ENCODE results near the gene TMEM140. TPM values are rescaled to one million over a fixed set of nuclear protein-coding genes. Genes with fewer than 3 reads are reported as not detected.
A peak's percentile ranks its signal among the peaks of the same experiment; 100 is the strongest.
"Not testable (repeated sequence)": the region's sequence is repeated elsewhere in the genome, so short reads cannot be mapped to it uniquely, and the experiment has no call there.

The TMEM140 gene
- 38.0 TPM for total RNA-seq

DNA sequence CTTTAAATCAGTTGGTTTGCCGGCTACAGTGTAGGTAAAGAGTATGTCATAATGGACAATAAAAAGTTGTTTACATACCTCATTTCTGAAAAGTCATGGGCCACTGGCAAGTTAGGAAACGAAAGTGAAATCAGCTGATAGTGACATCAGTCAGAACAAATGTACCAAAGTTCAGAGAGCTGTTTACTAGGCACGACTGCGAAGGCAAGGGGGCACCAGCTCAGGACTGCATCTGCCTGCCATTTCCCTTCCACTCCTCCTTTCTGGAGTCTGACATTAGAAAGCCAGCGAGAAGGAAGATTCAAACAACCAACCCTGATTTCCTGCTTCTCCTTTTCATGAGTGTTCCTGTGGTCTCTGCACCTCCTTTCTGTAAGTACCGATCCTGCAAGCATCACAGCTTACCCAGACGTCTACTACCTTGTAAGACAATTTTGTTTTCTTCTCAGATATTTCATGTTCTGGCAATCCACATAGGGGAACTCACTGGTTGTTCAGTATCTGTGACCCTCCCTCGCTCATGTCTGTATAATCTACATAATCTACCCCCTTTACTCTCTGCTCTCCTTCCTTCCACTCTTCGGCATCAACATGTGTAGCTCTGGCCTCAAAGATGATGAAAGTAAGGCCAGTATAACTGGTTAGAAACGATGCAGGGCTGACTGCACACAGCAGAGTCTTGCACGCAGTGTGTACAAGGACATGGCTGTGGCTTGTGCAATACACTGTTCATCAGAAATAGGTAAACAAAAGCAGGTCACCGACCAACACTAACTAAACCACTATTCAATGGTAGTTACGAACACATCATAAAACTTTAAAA is at the start of gene TMEM140:
TMEM140 (plus strand) TSS at position 174 of the 823 bp plus-strand sequence. CDS start 16,370 bp downstream, outside the sequence.
- DNase-seq (ENCODE audit: low read depth in 2 of 3, low spot score in 2 of 3), result peak; percentile 61 to 90 (median 76)

DNA sequence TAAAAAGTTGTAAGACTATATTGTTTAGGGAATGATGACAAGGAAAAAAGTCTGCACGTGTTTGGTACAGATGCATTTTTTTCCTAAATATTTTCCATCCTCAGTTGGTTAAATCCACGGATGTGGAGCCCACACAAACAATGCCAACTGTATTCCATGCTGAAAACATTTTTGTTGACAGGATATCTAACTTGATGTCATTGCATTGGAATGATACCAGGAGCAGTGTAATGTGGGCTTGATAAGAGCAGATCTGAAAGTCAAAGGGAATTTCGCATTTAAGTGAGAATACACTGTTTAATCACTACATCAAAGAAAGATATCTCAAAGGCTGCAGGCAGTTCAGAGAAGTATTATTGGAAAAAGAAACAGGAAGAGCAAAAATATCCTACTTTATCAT is 49.5 kb upstream of the TMEM140 start:
- DNase-seq (ENCODE audit: low read depth in 2 of 3, low spot score in 2 of 3), result no peak

DNA sequence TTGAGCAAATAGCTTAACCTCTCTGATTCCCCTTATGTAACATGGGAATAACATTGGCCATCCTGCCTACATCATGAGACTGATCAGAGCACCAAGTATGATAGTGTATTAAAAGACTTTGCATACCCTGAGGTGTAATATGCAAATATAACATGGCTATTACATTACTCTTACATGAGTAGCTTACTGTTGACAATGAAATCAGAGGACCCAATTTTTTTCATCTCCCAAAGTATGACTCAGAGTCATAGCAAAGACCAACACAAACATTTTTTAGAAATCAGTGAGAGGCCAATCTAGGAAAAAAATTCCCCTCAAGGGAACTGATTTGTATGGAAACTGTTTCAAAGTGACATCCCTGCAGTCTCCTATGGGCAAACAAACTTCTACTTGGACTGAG is 47.0 kb upstream of the TMEM140 start:
- no peak for DNase-seq (ENCODE audit: low read depth in 2 of 3, low spot score in 2 of 3)

DNA sequence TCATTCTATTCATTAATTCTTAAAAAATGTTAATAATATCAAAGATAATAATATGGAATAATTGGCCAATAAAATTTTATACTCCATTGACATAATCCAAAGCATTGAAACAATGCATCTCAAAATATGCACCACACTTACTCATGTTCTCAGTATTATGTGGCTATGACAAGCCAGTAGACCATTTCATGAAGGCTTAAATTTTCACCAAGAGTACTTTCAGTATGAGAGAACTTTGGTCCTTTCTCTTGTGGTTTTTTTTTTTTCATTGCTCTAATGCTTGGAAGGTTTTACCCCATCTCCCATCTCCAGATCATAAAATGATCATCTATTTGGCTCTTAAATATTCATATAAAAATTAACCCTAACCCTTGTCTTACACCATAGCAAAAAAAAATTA is 45.5 kb upstream of the TMEM140 start:
- no peak for DNase-seq (ENCODE audit: low read depth in 2 of 3, low spot score in 2 of 3)

DNA sequence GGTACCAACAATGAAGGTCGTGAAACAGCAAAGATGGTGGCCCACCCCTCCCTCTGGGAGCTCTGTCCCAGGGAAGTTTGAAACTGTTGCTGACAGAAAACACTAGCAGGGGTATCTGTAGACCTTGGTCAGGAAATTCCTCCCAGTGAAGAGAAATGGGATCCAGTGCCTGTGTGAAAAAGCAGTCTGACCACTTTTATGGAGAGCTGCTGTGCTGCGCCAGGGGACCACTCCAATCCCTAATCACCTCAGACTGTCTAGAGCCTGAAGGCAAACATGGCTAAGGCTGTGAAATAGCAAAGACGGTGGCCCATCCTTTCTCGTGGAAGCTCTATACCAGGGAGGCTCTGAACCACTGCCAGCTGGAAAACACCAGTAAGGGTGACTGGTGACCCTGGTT is 38.3 kb upstream of the TMEM140 start:
- no peak for DNase-seq (ENCODE audit: low read depth in 2 of 3, low spot score in 2 of 3)

DNA sequence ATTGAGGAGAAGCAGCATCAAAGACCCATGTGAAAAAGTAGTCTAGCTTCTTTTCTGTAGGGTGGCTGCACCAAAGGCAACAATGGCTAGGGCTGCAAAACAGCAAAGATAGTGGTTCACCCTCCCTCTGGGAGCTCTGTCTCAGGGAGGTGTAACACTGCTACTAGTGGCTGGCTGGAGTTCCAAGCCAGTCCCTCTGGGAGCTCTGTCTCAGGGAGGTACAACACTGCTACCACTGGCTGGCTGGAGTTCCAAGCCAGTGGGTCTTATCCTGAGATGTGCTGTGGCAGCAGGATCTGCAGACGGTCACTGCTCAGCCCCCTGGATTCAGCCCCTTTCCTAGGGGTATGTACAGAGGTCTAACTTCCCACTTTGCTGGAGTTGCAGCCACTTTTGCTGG is 37.9 kb upstream of the TMEM140 start:
- no peak for DNase-seq (ENCODE audit: low read depth in 2 of 3, low spot score in 2 of 3)

DNA sequence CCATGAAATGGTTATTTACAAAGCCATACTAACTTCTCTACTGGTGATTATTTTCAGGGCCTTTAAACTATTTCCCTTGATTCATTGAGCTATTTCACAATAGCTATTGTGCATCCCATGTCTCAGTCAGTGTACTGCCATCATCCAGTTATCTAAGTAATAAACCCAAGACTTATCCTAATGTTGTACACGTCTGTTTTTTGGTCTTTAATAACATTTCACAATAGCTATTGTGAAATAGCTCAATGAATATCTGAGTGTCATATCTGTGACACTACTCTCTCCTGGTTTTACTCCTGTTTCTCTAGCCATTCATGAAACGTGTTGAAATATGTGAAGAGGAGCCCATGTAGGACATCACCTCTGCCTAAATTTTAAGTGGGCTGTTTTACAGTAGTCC is 36.5 kb upstream of the TMEM140 start:
- no peak for DNase-seq (ENCODE audit: low read depth in 2 of 3, low spot score in 2 of 3)

DNA sequence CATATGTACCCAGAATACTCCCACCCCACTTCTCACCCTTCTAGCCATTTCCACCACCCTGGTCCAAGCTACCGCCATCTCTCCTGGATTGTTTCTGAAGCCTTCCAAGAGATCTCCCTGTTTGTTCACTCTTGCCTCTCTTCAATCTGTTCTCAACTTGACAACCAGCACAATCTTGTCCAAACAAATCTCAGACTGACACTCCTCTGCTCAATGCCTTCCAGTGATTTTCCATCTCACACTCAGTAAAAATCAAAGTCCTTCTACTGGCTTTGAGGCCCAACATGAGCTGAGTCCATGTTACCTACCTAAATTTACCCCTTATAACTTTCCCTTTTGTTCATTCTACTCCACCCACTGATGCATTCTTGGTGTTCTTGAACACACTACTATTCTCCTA is 33.2 kb upstream of the TMEM140 start:
- no peak for DNase-seq (ENCODE audit: low read depth in 2 of 3, low spot score in 2 of 3)

DNA sequence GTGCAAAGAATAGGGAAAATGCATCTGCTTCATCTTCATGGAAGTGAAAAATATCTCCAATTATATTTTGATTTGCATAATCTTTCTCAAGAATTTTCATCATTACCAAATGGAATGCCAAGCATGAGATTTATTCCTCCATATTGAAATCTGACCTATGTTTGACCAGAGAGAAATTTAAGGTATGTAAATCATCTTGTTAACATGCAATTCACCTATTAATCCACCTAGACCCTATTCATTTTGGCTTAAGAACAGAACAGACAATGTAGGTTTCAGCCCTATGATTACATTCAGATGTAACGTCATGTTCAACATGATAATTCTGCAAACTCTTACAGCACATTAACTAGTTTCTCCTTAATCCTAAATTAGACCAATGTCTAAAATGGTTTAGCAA is 30.8 kb upstream of the TMEM140 start:
- DNase-seq (ENCODE audit: low read depth in 2 of 3, low spot score in 2 of 3), result no peak

DNA sequence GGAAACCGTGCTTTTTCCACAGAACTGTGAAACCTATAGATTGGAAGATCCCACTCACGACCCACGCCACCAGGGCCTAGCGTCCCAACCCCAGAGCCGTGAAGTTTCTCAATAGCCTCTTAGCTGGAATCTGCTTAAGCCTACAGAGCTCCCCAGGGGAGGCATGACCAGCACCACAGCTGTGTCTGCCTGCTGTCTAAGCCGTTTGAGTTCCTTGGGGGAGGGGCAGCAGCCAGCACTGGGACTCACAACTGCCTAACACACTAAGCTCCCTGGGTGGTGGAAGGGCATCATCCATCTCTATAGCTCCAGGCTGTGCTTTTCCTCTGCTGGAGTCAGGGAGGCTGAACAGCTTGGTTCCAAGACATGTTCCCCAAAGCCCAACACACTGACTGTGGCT is 26.0 kb upstream of the TMEM140 start:
- no peak for DNase-seq (ENCODE audit: low read depth in 2 of 3, low spot score in 2 of 3)

DNA sequence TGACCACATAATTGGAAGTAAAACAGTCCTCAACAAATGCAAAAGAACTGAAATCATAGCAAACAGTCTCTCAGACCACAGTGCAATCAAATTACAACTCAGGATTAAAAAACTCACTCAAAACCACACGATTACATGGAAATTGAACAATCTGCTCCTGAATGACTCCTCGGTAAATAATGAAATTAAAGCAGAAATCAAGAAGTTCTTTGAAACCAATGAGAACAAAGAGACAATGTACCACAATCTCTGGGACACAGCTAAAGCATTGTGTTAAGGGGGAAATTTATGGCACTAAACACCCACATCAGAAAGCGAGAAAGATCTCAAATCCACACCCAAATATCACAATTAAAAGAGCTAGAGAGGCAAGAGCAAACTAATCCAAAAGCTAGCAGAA is 23.2 kb upstream of the TMEM140 start:
- not testable (repeated sequence) for DNase-seq (ENCODE audit: low read depth in 2 of 3, low spot score in 2 of 3)

DNA sequence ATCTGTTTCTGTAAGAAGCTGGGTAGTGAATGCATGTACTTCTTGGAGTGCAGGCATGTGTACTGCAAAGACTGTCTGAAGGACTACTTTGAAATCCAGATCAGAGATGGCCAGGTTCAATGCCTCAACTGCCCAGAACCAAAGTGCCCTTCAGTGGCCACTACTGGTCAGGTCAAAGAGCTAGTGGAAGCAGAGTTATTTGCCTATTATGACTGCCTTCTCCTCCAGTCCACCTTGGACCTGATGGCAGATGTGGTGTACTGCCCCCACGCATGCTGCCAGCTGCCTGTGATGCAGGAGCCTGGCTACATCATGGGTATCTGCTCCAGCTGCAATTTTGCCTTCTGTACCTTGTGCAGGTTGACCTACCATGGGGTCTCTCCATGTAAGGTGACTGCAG is 18.9 kb upstream of the TMEM140 start:
- DNase-seq (ENCODE audit: low read depth in 2 of 3, low spot score in 2 of 3), result no peak

DNA sequence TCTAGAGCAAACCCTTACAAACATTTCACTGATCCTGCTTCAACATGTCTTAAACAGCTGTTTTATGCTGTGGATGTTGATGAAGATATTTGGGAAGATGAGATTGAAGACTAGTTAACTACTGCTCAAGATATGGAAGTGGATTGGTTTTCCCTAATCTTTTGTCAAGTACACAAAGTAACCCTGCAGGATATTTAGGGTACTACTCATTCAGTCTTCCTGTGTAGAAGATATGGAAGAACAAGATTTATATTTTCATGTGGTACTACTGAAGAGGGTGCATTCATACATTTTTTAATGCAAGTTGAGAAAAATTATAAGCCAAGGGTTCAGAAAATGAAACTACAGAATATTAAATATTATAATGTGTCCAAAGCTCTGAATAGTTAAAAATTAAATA is 18.3 kb upstream of the TMEM140 start:
- no peak for DNase-seq (ENCODE audit: low read depth in 2 of 3, low spot score in 2 of 3)

DNA sequence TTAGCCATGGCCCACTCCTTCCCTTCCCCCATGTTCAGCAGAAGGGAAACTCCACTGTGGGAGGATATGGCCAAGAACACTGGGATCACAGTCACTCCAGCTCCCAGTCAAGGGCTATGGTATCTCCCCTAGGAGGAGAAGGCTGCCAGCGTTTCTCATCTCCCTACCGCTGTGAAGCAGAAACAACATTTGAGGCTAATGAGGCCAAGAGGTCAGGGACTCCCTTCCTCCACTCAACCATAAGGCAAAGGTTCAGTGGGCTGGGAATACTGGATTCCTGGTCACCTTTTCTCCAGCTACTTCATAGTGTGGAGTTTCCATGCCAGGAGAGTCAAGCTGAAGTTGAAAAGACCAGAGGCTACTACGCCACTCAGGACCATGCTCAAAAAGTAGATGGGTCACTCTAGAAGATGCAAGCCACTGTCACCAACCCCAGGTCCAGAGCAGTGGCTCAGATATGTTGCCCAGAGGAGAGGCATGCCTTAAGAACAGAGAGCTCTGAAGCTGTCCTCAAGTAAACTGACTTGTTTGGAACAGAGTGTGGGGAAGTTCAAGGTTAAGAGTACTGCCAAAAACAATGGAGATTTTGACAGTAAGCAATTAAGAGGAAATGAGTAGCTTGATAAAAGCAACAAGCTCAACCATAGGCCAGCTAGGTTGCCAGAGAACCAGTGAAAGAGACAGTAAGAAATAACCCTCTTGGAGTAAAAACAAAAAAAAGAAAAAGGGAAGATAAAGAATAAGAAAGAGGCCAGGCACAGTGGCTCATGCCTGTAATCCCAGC is 3.8 kb upstream of the TMEM140 start:
- no peak for DNase-seq (ENCODE audit: low read depth in 2 of 3, low spot score in 2 of 3)

DNA sequence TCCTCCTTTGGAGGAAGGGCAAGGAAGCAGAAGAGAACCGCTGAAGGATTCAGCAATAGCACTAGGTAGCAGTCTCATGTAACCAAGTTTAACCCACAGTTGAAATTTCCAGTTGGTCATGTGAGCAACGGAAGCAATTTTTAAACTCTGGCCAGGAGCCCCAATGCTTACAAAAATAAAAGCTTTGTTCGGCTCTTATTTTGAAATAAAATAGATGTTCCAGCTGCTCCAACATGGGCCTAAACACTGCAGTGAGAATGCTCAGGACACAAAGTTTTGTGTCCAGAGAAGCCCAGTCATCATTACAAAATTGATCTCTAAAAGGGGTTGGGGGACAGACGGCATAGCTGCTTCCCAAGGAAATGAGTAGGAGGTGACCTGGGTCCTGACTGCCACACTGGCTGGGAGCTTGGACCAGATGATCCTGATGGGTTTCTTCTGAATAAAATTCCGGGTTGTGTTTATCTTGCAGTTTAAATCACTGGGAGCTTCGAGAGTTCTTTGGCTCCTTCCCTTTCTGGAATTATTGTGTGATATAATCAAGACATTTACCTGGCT is 452 bp upstream of the TMEM140 start:
- DNase-seq (ENCODE audit: low read depth in 2 of 3, low spot score in 2 of 3), result peak in 2 of 3 donors; percentile 57 to 86

DNA sequence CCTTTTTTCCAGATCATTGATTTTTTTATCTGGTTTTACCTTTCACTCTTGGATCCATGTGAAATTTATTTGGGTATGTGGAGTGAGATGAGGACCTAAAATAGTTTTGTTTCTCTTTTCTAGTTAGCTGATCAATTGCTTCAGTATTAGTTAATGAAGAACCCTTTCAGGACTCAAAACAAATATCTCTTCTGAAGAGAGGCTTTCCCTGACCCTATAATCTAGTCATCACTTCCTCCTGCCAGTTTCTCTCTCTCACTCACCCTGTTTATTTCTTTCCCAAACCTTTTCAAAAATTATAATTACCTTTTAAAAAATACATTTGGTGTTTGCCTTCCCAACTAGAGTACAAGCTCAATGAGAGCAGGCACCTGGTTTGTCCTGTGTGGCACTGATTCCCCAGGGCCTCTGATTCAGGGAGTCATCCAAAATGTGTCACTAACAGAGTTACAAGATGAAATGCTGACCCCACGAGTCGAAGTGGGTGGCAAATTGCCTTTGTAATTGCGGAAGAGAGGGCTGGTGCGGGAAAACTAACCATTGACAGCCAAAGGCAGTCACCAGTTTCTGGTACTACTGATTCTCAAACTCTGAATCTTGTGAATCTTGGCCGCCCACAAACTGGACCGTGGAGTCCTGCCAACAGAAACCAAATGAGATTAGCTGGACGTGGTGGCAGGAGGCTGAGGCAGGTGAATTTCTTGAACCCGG is 2.4 kb downstream of the TMEM140 start:
- DNase-seq (ENCODE audit: low read depth in 2 of 3, low spot score in 2 of 3), result no peak

DNA sequence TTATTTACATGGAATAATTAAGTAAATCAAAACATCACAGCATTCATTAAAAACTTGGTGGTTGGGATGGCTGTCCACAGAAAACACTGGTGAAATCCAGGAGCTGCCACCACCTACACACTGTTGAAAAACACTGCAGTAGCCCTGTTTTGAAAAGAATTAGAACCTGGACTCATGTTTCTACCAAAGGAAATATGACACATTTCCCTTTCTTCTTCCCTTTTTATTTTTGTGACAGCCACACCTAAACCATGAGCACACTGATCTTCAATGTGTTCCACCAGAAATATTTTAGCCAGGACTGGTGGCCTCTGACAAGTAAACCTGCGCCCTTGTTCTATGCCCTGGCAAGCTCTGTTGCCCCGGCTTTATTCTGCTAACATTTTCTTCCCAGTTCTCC is 3.3 kb downstream of the TMEM140 start:
- DNase-seq (ENCODE audit: low read depth in 2 of 3, low spot score in 2 of 3), result peak in 2 of 3 donors; percentile 48 to 67

DNA sequence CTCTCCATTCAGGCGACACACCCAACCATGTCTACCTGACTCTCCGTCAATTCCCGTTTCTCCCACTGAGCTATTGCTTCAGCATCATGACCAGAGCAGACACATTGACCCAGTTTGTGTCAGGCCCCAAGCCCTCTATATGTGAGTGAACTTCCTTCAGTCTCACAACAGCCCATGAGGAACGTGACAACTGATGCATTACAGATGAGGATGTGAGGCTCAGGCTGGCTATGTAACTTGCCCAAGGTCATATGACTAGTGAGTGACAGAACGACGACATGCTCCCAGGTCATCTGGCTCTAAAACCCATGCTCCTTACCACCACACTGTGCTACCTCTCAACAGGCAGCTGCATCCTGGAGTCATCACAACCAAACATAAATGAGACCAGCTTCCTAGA is 3.7 kb downstream of the TMEM140 start:
- peak in 2 of 3 donors; percentile 33 to 39 for DNase-seq (ENCODE audit: low read depth in 2 of 3, low spot score in 2 of 3)

DNA sequence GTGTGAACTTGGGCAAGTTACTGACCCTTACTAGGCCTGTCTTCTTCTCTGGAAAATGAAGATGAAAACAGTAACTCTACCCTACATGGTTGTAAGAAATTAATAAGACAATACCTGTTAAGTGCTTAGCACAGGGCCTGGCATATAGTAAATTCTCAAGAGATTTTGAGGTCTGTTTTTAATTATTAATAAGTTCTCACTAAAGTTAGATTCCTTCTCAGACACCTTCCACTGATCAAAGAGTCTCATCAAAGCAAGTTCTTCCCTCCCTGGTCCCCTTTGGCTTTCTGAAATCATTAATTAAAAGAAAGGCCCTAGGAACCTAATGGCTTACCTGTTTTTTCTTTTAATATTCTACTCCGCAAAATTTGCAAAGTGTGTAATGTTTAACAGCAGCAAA is 4.6 kb downstream of the TMEM140 start:
- DNase-seq (ENCODE audit: low read depth in 2 of 3, low spot score in 2 of 3), result no peak

DNA sequence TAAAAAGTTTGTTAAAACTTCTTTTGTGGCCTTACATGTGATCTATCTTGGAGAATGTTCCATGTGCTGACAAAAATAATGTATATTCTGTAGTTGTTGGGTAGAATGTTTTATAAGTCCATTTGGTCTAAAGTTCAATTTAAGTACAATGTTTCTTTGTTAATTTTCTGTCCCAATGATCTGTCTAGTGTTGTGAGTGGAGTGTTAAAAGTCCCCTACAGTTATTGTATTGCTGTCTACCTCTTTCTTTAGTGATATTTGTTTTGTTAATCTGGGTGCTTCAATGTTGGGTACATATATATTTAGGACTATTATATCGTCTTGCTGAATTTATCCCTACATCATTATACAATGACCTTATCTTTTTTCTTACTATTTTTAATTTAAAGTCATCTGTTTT is 6.9 kb downstream of the TMEM140 start:
- no peak for DNase-seq (ENCODE audit: low read depth in 2 of 3, low spot score in 2 of 3)

DNA sequence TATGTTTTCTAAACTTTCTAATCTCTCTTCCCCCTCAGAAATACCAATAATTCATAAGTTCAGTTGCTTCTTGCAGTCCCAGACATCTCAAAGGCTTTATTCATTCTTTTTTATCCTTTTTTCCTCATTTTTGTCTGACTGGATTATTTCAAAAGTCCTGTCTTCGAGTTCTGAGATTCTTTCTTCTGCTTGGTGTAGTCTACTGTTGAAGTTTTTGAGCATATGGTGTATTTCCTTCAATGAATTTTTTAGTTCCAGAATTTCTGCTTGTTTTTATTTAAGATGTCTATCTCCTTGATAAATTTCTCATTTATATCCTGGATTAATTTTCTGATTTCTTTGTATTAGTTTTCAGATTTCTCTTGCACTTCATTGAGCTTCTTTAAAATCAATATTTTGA is 8.4 kb downstream of the TMEM140 start:
- DNase-seq (ENCODE audit: low read depth in 2 of 3, low spot score in 2 of 3), result peak in 1 of 3 donors; percentile 34
